Measurements from ENCODE around the gene MAGI2.

Gene MAGI2

GRCh38 chr7:79453558-79454360, at the start of gene MAGI2:
MAGI2 (minus strand) TSS chr7:79453667; CDS start chr7:79453320, 347 bp downstream.
- in situ Hi-C loops (cut with HindIII; ENCODE audit: low sequenced_read_pairs) = no loop called here

- in situ Hi-C loops (cut with HindIII; ENCODE audit: low sequenced_read_pairs) = no loop called here
Observed at GRCh38 chr7:79502151-79502550, 48.7 kb upstream of the MAGI2 start.

- in situ Hi-C loops (cut with HindIII; ENCODE audit: low sequenced_read_pairs) = no loop called here
Observed at GRCh38 chr7:79500759-79501158, 47.3 kb upstream of the MAGI2 start.

- in situ Hi-C loops (cut with HindIII; ENCODE audit: low sequenced_read_pairs) = no loop called here
Observed at GRCh38 chr7:79497728-79498127, 44.3 kb upstream of the MAGI2 start.

GRCh38 chr7:79495544-79496272, 42.2 kb upstream of the MAGI2 start:
- in situ Hi-C loops (cut with HindIII; ENCODE audit: low sequenced_read_pairs) = no loop called here

- in situ Hi-C loops (cut with HindIII; ENCODE audit: low sequenced_read_pairs) = no loop called here
Observed at GRCh38 chr7:79494046-79494445, 40.6 kb upstream of the MAGI2 start.

GRCh38 chr7:79489371-79489770, 35.9 kb upstream of the MAGI2 start:
- in situ Hi-C loops (cut with HindIII; ENCODE audit: low sequenced_read_pairs) = no loop called here

- in situ Hi-C loops (cut with HindIII; ENCODE audit: low sequenced_read_pairs) = no loop called here
Observed at GRCh38 chr7:79478386-79478785, 24.9 kb upstream of the MAGI2 start.

GRCh38 chr7:79475455-79475854, 22.0 kb upstream of the MAGI2 start:
- in situ Hi-C loops (cut with HindIII; ENCODE audit: low sequenced_read_pairs) = no loop called here

GRCh38 chr7:79471699-79472098, 18.2 kb upstream of the MAGI2 start:
- in situ Hi-C loops (cut with HindIII; ENCODE audit: low sequenced_read_pairs) = no loop called here

GRCh38 chr7:79471283-79471682, 17.8 kb upstream of the MAGI2 start:
- in situ Hi-C loops (cut with HindIII; ENCODE audit: low sequenced_read_pairs) = no loop called here

- in situ Hi-C loops (cut with HindIII; ENCODE audit: low sequenced_read_pairs) = no loop called here
Observed at GRCh38 chr7:79465551-79465950, 12.1 kb upstream of the MAGI2 start.

- in situ Hi-C loops (cut with HindIII; ENCODE audit: low sequenced_read_pairs) = no loop called here
Observed at GRCh38 chr7:79464051-79464450, 10.6 kb upstream of the MAGI2 start.

- in situ Hi-C loops (cut with HindIII; ENCODE audit: low sequenced_read_pairs) = no loop called here
Observed at GRCh38 chr7:79462390-79462789, 8.9 kb upstream of the MAGI2 start.

- in situ Hi-C loops (cut with HindIII; ENCODE audit: low sequenced_read_pairs) = no loop called here
Observed at GRCh38 chr7:79461660-79462059, 8.2 kb upstream of the MAGI2 start.

GRCh38 chr7:79459381-79459780, 5.9 kb upstream of the MAGI2 start:
- in situ Hi-C loops (cut with HindIII; ENCODE audit: low sequenced_read_pairs) = no loop called here

GRCh38 chr7:79458796-79459195, 5.3 kb upstream of the MAGI2 start:
- in situ Hi-C loops (cut with HindIII; ENCODE audit: low sequenced_read_pairs) = no loop called here

GRCh38 chr7:79455173-79455790, 1.8 kb upstream of the MAGI2 start:
- in situ Hi-C loops (cut with HindIII; ENCODE audit: low sequenced_read_pairs) = no loop called here

GRCh38 chr7:79454361-79454960, 994 bp upstream of the MAGI2 start:
- in situ Hi-C loops (cut with HindIII; ENCODE audit: low sequenced_read_pairs) = no loop called here

- in situ Hi-C loops (cut with HindIII; ENCODE audit: low sequenced_read_pairs) = no loop called here
Observed at GRCh38 chr7:79453266-79453557, 255 bp downstream of the MAGI2 start.

- in situ Hi-C loops (cut with HindIII; ENCODE audit: low sequenced_read_pairs) = no loop called here
Observed at GRCh38 chr7:79452495-79453265, 787 bp downstream of the MAGI2 start.
